GM23248 (cell line): ENCODE results near the gene PKD2L2. TPM values are rescaled to one million over a fixed set of nuclear protein-coding genes. Genes with fewer than 3 reads are reported as not detected.
"Not testable (repeated sequence)": the region's sequence is repeated elsewhere in the genome, so short reads cannot be mapped to it uniquely, and the experiment has no call there.

Source experiments
- DNase-seq: peaks from one replicate; pipeline ENCODE4 v3.0.0-alpha.2; 2015
- H2AFZ ChIP-seq: fragments of 200-600 bp; sonication (generic); 2 replicates; pipeline ENCODE4 v1.6.1; 2016; ENCODE audit warnings: antibody characterized with exemption
- H3F3A ChIP-seq: fragments of 200-600 bp; sonication (generic); 2 replicates; pipeline ENCODE4 v1.6.1; 2016; ENCODE audit warnings: mild to moderate bottlenecking, antibody characterized with exemption, mixed run types; ENCODE audit not compliant: insufficient read depth
- H3K27ac ChIP-seq: fragments of 200-600 bp; sonication (generic); 2 replicates; pipeline ENCODE4 v1.5.1; 2016; ENCODE audit warnings: mild to moderate bottlenecking
- H3K27me3 ChIP-seq: fragments of 200-600 bp; sonication (generic); replicated peaks from 2 replicates; pipeline ENCODE4 v1.6.1; 2016; ENCODE audit warnings: mild to moderate bottlenecking; ENCODE audit not compliant: insufficient read depth
- H3K36me3 ChIP-seq: fragments of 200-600 bp; sonication (generic); 2 replicates; pipeline ENCODE4 v1.6.1; 2016; ENCODE audit warnings: low read depth, mild to moderate bottlenecking
- H3K4me1 ChIP-seq: fragments of 200-600 bp; sonication (generic); 2 replicates; pipeline ENCODE4 v1.6.1; 2016; ENCODE audit warnings: mild to moderate bottlenecking; ENCODE audit not compliant: insufficient read depth
- H3K4me2 ChIP-seq: fragments of 200-600 bp; sonication (generic); one replicate; pipeline ENCODE4 v1.6.1; 2016; ENCODE audit warnings: mild to moderate bottlenecking; ENCODE audit not compliant: unreplicated experiment
- H3K4me3 ChIP-seq: fragments of 200-600 bp; sonication (generic); 2 replicates; pipeline ENCODE4 v1.5.1; 2016; ENCODE audit warnings: mild to moderate bottlenecking
- H3K79me2 ChIP-seq: fragments of 200-600 bp; sonication (generic); 2 replicates; pipeline ENCODE4 v1.6.1; 2016; ENCODE audit warnings: mild to moderate bottlenecking; ENCODE audit not compliant: insufficient read depth
- H3K9ac ChIP-seq: fragments of 200-600 bp; sonication (generic); 2 replicates; pipeline ENCODE4 v1.6.1; 2016; ENCODE audit warnings: mild to moderate bottlenecking
- H3K9me2 ChIP-seq: fragments of 200-600 bp; sonication (generic); 2 replicates; pipeline ENCODE4 v1.6.1; 2016; ENCODE audit warnings: mixed run types, mild to moderate bottlenecking, moderate library complexity; ENCODE audit not compliant: insufficient read depth
- H3K9me3 ChIP-seq: fragments of 200-600 bp; sonication (generic); one replicate; pipeline ENCODE4 v1.6.1; 2017; ENCODE audit warnings: low read depth
- H4K20me1 ChIP-seq: fragments of 200-600 bp; sonication (generic); 2 replicates; pipeline ENCODE4 v1.6.0; 2016; ENCODE audit not compliant: insufficient read depth
- EZH2 ChIP-seq: fragments of 200-600 bp; sonication (generic); IDR thresholded peaks from 2 replicates; pipeline ENCODE4 v1.6.1; 2018; ENCODE audit warnings: antibody characterized with exemption, mild to moderate bottlenecking; ENCODE audit not compliant: insufficient read depth, poor library complexity, severe bottlenecking
- EZH2phosphoT487 ChIP-seq: fragments of 200-600 bp; sonication (generic); IDR thresholded peaks from 2 replicates; pipeline ENCODE4 v1.6.1; 2018; ENCODE audit warnings: antibody characterized with exemption, moderate library complexity, mild to moderate bottlenecking, low read depth; ENCODE audit not compliant: insufficient read depth
- WGBS, 2 experiments: methylation state at CpG; one replicate each; pipeline ENCODE4 v1.1.6; 2015 to 2017; ENCODE audit warnings: low lambda C conversion rate in 2 of 2, low coverage in 1 of 2; ENCODE audit errors: missing lambda C conversion rate in 2 of 2; 5-methylcytosine and 5-hydroxymethylcytosine counted together
- in situ Hi-C: fragments of 300-500 bp; cut with MboI; formaldehyde crosslinking; loops from 2 replicates; pipeline ENCODE4 v1.15.0; 2020
- polyA plus RNA-seq: library from polyadenylated mRNA; unstranded; fragments of >200 nt; fragmentation: Nextera tagmentation; extraction: Ambion mirVana; gene quantifications from 2 replicates; pipeline ENCODE4 v1.2.1, GENCODE V29; 2016
- total RNA-seq: library from RNA; depleted of rRNA; stranded (reverse); fragments of >200 nt; shearing (Covaris generic); gene quantifications from 2 replicates; pipeline ENCODE4 v1.2.3, GENCODE V29; 2014; rRNA removed

The PKD2L2 gene
- total and polyA plus RNA-seq, 2 experiments from 2014 or later = not detected

GRCh38 chr5:137960141-137960540 is 70.9 kb downstream of the PKD2L2 start:
- no peak overlapping the region for H2AFZ ChIP-seq
- no peak overlapping the region for H3K9ac ChIP-seq
- no peaks in the 10 kb centered on the region for H3K9me2 ChIP-seq
- H3K79me2 ChIP-seq = peaks cover 38% of the 10 kb centered on the region
- TF ChIP-seq EZH2phosphoT487 = no peak
- no peak for TF ChIP-seq EZH2
- H3K4me2 ChIP-seq = no peak overlapping the region
- WGBS, 2 experiments = 97 to 100% methylated on average over 2 of the region's 2 CpGs
- no peaks in the 10 kb centered on the region for H3K4me1 ChIP-seq
- H3K27me3 ChIP-seq = no peaks in the 10 kb centered on the region
- in situ Hi-C loops = no loop called here
- DNase-seq = no peak
- H3K9me3 ChIP-seq = no peaks in the 10 kb centered on the region
- no peak overlapping the region for H3K4me3 ChIP-seq
- 0 out of 2 replicates have a peak, but pooled peaks cover 9% of the 10 kb centered on the region for H3F3A ChIP-seq
- H4K20me1 ChIP-seq = no peaks in the 10 kb centered on the region
- no peak overlapping the region for H3K27ac ChIP-seq
- peaks cover 23% of the 10 kb centered on the region for H3K36me3 ChIP-seq

- H3K79me2 ChIP-seq = peaks cover 42% of the 10 kb centered on the region
- no peaks in the 10 kb centered on the region for H4K20me1 ChIP-seq
- H3F3A ChIP-seq = 0 out of 2 replicates have a peak, but pooled peaks cover 6% of the 10 kb centered on the region
- no peaks in the 10 kb centered on the region for H3K9me2 ChIP-seq
- H3K9me3 ChIP-seq = no peaks in the 10 kb centered on the region
- no peak overlapping the region for H3K27ac ChIP-seq
- H3K27me3 ChIP-seq = no peaks in the 10 kb centered on the region
- TF ChIP-seq EZH2phosphoT487 = no peak
- no peak for TF ChIP-seq EZH2
- H2AFZ ChIP-seq = no peak overlapping the region
- in situ Hi-C loops = no loop called here
- peaks cover 23% of the 10 kb centered on the region for H3K36me3 ChIP-seq
- 82 to 88% methylated on average over 3 of the region's 3 CpGs for WGBS, 2 experiments
- no peak overlapping the region for H3K4me2 ChIP-seq
- no peak overlapping the region for H3K4me3 ChIP-seq
- no peak overlapping the region for H3K9ac ChIP-seq
- no peak for DNase-seq
- H3K4me1 ChIP-seq = no peaks in the 10 kb centered on the region
Measured at GRCh38 chr5:137960819-137961218, 71.6 kb downstream of the PKD2L2 start.

GRCh38 chr5:137970384-137970783 is 81.1 kb downstream of the PKD2L2 start:
- H3F3A ChIP-seq, DNase-seq, H3K27ac ChIP-seq, H3K27me3 ChIP-seq, H4K20me1 ChIP-seq, H2AFZ ChIP-seq, in situ Hi-C loops, H3K9me2 ChIP-seq, H3K4me2 ChIP-seq, H3K9ac ChIP-seq, H3K9me3 ChIP-seq, H3K36me3 ChIP-seq, H3K4me3 ChIP-seq, H3K4me1 ChIP-seq: not testable (repeated sequence)
- H3K79me2 ChIP-seq = peaks cover 33% of the 10 kb centered on the region
- 88 to 89% methylated on average over 4 of the region's 4 CpGs for WGBS, 2 experiments

DNA sequence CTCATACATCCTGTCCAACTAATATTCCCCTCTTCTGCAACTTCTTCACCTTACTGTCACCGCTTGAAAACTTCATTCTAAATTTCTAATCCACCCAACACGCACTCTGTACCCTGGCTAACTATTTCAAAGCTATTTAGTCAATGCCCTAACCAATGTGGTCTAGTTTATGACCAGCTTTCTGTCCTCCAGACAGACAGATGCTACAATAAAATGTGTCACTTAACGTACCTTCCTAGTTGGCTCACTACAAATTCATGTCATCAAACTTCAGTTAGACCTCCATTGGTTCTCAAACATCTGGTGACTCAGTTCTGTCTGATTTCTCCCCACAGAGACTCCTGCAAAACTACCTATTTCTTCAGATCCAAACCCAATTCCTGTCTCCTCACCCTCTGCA is 86.0 kb downstream of the PKD2L2 start:
- Histone ChIP-seq H3K27ac (no peak overlapping the region), H3K4me1 (no peaks in the 10 kb centered on the region), H3K36me3 (peaks cover 22% of the 10 kb centered on the region), H3K9me3 (no peaks in the 10 kb centered on the region), H3K9me2 (no peaks in the 10 kb centered on the region), H3K9ac (no peak overlapping the region), H3K4me2 (no peak overlapping the region), H3F3A (0 out of 2 replicates have a peak, but pooled peaks cover 4% of the 10 kb centered on the region), H3K27me3 (no peaks in the 10 kb centered on the region), H3K4me3 (no peak overlapping the region), H4K20me1 (no peaks in the 10 kb centered on the region), H3K79me2 (peaks cover 16% of the 10 kb centered on the region), H2AFZ (no peak overlapping the region)
- whole genome bisulfite sequencing, 2 experiments = 97 to 98% methylated on average over 3 of the region's 3 CpGs
- in situ Hi-C loops = no loop called here
- TF ChIP-seq EZH2phosphoT487 (no peak), EZH2 (no peak)
- DNase-seq = no peak

DNA sequence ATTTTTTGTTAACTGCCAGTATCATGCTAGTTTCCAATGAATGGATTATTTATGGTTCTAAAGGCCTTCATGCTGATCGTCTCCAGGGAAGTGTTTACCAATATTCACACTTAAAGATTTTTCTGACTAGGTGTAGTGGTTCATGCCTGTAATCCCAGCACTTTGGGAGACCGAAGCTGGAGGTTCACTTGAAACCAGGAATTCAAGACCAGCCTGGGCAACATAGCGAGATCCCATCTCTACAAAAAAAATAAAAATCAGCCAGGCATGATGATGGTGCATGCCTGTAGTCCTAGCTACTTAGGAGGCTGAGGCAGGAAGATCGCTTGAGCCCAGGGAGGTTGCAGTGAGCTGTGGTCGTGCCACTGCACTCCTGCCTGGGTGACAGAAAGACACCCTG is 100.2 kb downstream of the PKD2L2 start:
- H3K9me2 ChIP-seq = no peaks in the 10 kb centered on the region
- H4K20me1 ChIP-seq = no peaks in the 10 kb centered on the region
- 90 to 93% methylated on average over 5 of the region's 5 CpGs for WGBS, 2 experiments
- no peaks in the 10 kb centered on the region for H3K9me3 ChIP-seq
- no peak overlapping the region for H2AFZ ChIP-seq
- no peak overlapping the region for H3K4me2 ChIP-seq
- no peak overlapping the region for H3K4me3 ChIP-seq
- DNase-seq = no peak
- peaks cover 11% of the 10 kb centered on the region; the same call in 1 of the 2 replicates for H3K36me3 ChIP-seq
- H3K27ac ChIP-seq = no peak overlapping the region
- no peaks in the 10 kb centered on the region for H3F3A ChIP-seq
- H3K9ac ChIP-seq = no peak overlapping the region
- H3K4me1 ChIP-seq = no peaks in the 10 kb centered on the region
- TF ChIP-seq EZH2 = no peak
- no peaks in the 10 kb centered on the region for H3K27me3 ChIP-seq
- in situ Hi-C loops = no loop called here
- peaks cover 81% of the 10 kb centered on the region for H3K79me2 ChIP-seq

Other genes with a start within 250 kb of the PKD2L2 start
- gene KLHL3, start 153.4 kb upstream of the PKD2L2 start, total RNA-seq = 0.51 and 1.3 TPM in 2 replicates
- 1.1 and 1.7 TPM in 2 replicates for gene KLHL3, start 153.4 kb upstream of the PKD2L2 start, polyA plus RNA-seq
- 12.2 and 15.0 TPM in 2 replicates for gene HNRNPA0, start 135.1 kb upstream of the PKD2L2 start, total RNA-seq
- 5.2 and 5.4 TPM in 2 replicates for gene HNRNPA0, start 135.1 kb upstream of the PKD2L2 start, polyA plus RNA-seq
- not detected in 2 replicates for gene MYOT, start 21.6 kb upstream of the PKD2L2 start, total RNA-seq
- 0.39 TPM in 1 of 2 replicates, not detected in the other for gene MYOT, start 21.6 kb upstream of the PKD2L2 start, polyA plus RNA-seq
- 19.0 and 26.2 TPM in 2 replicates for gene FAM13B, start 143.6 kb downstream of the PKD2L2 start, total RNA-seq
- 13.7 and 15.6 TPM in 2 replicates for gene FAM13B, start 143.6 kb downstream of the PKD2L2 start, polyA plus RNA-seq
- not detected in 2 replicates for gene WNT8A, start 194.6 kb downstream of the PKD2L2 start, total RNA-seq
- not detected in 2 replicates for gene WNT8A, start 194.6 kb downstream of the PKD2L2 start, polyA plus RNA-seq
- not detected in 2 replicates for gene NME5, start 250.0 kb downstream of the PKD2L2 start, total RNA-seq
- gene NME5, start 250.0 kb downstream of the PKD2L2 start, polyA plus RNA-seq = not detected in 2 replicates